Bronchus fibroblast of lung (primary cell): ENCODE results near the gene ZC3H10. TPM values are rescaled to one million over a fixed set of nuclear protein-coding genes. Genes with fewer than 3 reads are reported as not detected.

ENCODE experiments used
- total RNA-seq: library from RNA; depleted of rRNA; stranded (reverse); fragments of >200 nt; gene quantifications from 2 replicates; pipeline ENCODE4 v1.2.3, GENCODE V29; 2015

ZC3H10 gene
- total RNA-seq, result 3.3 and 4.4 TPM in 2 replicates

DNA sequence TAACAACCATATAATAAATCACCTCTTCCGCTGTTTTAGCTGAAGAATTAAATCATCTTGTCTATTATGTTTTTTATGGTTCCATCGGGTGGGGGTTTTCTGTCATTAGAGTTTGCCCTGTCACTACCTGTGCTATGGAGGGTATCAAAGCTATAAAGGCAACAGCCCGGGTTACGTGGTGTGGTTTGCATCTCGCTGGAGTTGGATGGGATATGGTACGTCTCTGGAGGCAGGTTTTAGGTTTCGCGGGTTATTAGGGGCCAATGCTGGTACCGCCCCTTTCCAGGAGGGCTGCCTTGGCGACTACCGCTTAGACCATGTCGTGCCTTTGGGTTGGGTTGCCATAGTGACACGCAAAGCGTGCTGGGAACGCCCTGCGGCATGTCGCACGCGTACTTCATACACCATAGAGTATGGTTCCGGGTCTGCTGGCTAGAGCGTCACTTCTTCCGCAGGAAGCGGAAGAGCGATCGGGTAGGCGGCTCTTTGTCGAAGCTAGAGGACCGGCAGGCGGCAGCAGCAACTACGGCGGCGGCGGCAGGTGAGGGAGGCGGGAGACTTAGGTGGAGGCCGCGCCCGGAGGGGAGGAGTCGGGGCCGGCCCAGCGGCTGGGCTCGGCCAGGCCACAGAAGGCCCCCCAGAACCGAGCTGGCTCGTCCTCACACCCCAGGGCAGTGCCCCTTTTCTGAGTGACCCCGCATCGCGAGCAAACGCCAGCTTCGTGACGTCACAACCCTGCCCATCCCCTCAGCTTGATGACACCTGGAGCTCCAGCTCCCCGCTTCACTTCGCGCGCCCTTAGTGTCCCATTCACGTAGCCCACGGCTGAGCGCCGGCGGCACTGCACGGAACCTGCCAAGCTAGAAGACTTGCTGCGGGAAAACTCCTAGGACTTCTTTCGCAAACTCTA is at the start of gene ZC3H10:
Gene ZC3H10, plus strand, starts transcription at position 489 of the 910 bp plus-strand sequence. CDS start 2,297 bp downstream, outside the sequence.

DNA sequence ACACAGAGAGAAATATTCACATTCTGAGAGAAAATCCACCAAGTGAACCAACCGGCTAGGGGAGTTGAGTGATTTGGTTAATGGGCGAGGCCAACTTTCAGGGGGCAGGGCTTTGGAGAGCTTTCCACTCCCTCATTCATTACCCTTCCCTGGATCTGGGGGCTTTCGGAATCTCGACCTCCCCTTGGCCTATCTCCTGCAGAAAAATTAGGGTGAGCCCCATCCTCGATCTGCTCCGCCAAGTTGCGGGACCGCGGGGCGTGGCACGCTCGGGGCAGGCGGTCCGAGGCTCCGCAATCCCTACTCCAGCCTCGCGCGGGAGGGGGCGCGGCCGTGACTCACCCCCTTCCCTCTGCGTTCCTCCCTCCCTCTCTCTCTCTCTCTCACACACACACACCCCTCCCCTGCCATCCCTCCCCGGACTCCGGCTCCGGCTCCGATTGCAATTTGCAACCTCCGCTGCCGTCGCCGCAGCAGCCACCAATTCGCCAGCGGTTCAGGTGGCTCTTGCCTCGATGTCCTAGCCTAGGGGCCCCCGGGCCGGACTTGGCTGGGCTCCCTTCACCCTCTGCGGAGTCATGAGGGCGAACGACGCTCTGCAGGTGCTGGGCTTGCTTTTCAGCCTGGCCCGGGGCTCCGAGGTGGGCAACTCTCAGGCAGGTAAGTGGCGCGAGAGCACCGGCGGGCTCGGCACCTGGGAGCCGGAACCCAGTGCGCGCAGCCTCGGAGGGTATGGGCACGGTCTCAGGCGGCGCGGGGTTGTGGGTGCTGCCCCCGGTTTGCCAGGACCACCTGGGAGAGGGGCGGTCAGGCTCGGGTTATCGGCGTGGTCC is 38.1 kb upstream of the ZC3H10 start, which contains the start of gene ERBB3:
Gene ERBB3, plus strand, starts transcription at position 443 of the 833 bp plus-strand sequence. Its CDS starts 136 bp downstream, at position 579.

GRCh38 chr12:56104109-56104814 is 13.8 kb upstream of the ZC3H10 start, which contains the start of gene PA2G4:
TSS of gene PA2G4 (plus strand) at chr12:56104559. CDS start at chr12:56104738, 179 bp downstream.

DNA sequence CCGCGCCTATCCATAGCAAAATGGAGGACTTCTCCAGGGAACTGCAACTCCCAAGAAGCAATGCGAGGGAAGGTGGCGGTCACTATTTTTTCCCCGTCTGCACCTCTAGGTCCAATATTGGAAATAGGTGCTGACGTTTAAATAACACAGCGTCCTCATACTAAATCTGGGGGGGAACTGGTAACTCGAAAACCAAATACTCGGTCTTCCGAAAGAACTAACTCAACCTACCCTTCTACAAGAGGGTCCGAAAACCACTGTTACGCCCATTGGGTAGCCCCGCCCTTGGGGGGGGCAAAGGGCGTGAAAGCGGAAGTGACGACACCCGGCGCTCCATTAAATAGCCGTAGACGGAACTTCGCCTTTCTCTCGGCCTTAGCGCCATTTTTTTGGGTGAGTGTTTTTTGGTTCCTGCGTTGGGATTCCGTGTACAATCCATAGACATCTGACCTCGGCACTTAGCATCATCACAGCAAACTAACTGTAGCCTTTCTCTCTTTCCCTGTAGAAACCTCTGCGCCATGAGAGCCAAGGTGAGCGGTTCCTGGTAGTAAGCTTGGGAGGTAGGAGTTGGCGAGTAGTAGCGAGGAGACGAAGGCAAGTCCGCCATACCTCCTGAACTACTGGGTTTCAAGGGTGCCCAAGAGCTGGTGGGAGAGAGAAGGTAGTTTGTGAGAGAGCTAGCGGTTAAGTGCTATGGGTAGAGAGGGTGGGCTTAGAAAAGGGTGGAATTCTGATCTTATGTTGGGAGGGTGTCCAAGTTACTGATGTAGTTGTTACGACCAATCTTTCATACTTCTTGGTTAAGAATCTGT is 1.6 kb upstream of the ZC3H10 start, which contains the start of gene RPL41:
Gene RPL41, plus strand, starts transcription at position 367 of the 815 bp plus-strand sequence.

DNA sequence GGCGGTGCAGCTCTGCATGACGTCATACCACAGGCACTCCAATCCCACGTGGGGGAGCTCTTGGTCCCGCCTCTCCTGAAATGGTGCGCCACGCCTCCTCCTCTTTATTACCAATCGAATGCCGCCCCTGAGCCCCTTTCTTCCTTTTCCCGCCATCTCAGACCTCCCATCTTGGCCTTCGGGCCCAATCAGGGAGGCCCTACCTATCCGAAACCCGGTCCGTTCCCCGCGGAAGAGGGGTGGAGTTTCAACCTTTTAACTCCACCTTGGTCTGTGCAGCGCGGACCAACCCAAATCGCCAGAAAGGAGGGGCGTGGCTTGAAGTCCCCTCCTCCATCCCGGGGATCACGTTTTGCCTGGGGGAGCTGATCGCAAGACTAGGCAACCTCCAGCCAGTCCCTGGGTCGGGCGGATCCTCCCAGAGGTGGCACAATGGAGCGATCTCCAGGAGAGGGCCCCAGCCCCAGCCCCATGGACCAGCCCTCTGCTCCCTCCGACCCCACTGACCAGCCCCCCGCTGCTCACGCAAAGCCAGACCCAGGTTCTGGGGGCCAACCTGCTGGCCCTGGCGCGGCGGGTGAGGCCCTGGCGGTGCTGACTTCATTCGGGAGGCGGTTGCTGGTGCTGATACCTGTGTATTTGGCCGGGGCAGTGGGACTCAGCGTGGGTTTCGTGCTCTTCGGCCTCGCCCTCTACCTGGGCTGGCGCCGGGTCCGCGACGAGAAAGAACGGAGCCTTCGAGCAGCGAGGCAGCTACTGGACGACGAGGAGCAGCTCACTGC is 10.0 kb downstream of the ZC3H10 start, which contains the start of gene ESYT1:
Gene ESYT1, plus strand, starts transcription at position 380 of the 782 bp plus-strand sequence. Its CDS starts 53 bp downstream, at position 433.

GRCh38 chr12:56152132-56152755 is 34.2 kb downstream of the ZC3H10 start, which contains the start of gene MYL6B:
TSS of gene MYL6B (plus strand) at chr12:56152587. CDS start at chr12:56153919, 1,332 bp downstream.

GRCh38 chr12:56158029-56158925 is 40.2 kb downstream of the ZC3H10 start, which contains the start of gene MYL6:
TSS of gene MYL6 (plus strand) at chr12:56158359. CDS start at chr12:56158402, 43 bp downstream.

Other genes with a start within 250 kb of the ZC3H10 start
- 43.4 and 47.9 TPM in 2 replicates for gene PYM1, start 190.4 kb upstream of the ZC3H10 start, total RNA-seq
- 31.1 and 33.3 TPM in 2 replicates for gene DGKA, start 187.1 kb upstream of the ZC3H10 start, total RNA-seq
- 0.89 and 1.0 TPM in 2 replicates for gene PMEL, start 152.2 kb upstream of the ZC3H10 start, total RNA-seq
- gene CDK2, start 151.4 kb upstream of the ZC3H10 start, total RNA-seq, result 55.6 and 57.4 TPM in 2 replicates
- 50.9 and 51.9 TPM in 2 replicates for gene RAB5B, start 144.2 kb upstream of the ZC3H10 start, total RNA-seq
- gene SUOX, start 121.0 kb upstream of the ZC3H10 start, total RNA-seq, result 12.4 and 14.6 TPM in 2 replicates
- gene IKZF4, start 97.2 kb upstream of the ZC3H10 start, total RNA-seq, result 1.2 and 4.4 TPM in 2 replicates
- 2,167 and 2,638 TPM in 2 replicates for gene RPS26, start 76.3 kb upstream of the ZC3H10 start, total RNA-seq
- 0.17 and 0.45 TPM in 2 replicates for gene ERBB3, start 38.1 kb upstream of the ZC3H10 start, total RNA-seq
- 212 and 232 TPM in 2 replicates for gene PA2G4, start 13.7 kb upstream of the ZC3H10 start, total RNA-seq
- gene RPL41, start 1.6 kb upstream of the ZC3H10 start, total RNA-seq, result 2,695 and 3,059 TPM in 2 replicates
- gene ESYT1, start 10.0 kb downstream of the ZC3H10 start, total RNA-seq, result 249 and 252 TPM in 2 replicates
- 101 and 114 TPM in 2 replicates for gene MYL6B, start 34.3 kb downstream of the ZC3H10 start, total RNA-seq
- gene MYL6, start 40.1 kb downstream of the ZC3H10 start, total RNA-seq, result 2,547 and 2,551 TPM in 2 replicates
- gene SMARCC2, start 71.2 kb downstream of the ZC3H10 start, total RNA-seq, result 32.6 and 33.3 TPM in 2 replicates
- 56.3 and 58.7 TPM in 2 replicates for gene RNF41, start 103.7 kb downstream of the ZC3H10 start, total RNA-seq
- gene NABP2, start 106.1 kb downstream of the ZC3H10 start, total RNA-seq, result 53.5 and 63.5 TPM in 2 replicates
- gene SLC39A5, start 111.8 kb downstream of the ZC3H10 start, total RNA-seq, result 0.15 TPM in 1 of 2 replicates, not detected in the other
- 10.9 and 15.1 TPM in 2 replicates for gene ANKRD52, start 140.1 kb downstream of the ZC3H10 start, total RNA-seq
- gene COQ10A, start 148.7 kb downstream of the ZC3H10 start, total RNA-seq, result 7.1 and 7.3 TPM in 2 replicates
- 123 and 126 TPM in 2 replicates for gene CS, start 182.1 kb downstream of the ZC3H10 start, total RNA-seq
- 63.4 and 79.1 TPM in 2 replicates for gene CNPY2, start 197.7 kb downstream of the ZC3H10 start, total RNA-seq
- 14.6 TPM in 2 replicates for gene PAN2, start 215.7 kb downstream of the ZC3H10 start, total RNA-seq
- 0.15 TPM in 1 of 2 replicates, not detected in the other for gene IL23A, start 220.6 kb downstream of the ZC3H10 start, total RNA-seq
- gene STAT2, start 241.8 kb downstream of the ZC3H10 start, total RNA-seq, result 78.0 and 79.9 TPM in 2 replicates
- not detected in 2 replicates for gene APOF, start 244.6 kb downstream of the ZC3H10 start, total RNA-seq